Fibroblast of the aortic adventitia (primary cell): ENCODE data around the gene HSPD1. TPM values are rescaled to one million over a fixed set of nuclear protein-coding genes. Genes with fewer than 3 reads are reported as not detected.

Experiments
- DNase-seq: peaks from one replicate; pipeline ENCODE4 v3.0.0-alpha.2; 2010; ENCODE audit warnings: low read depth
- H3K4me3 ChIP-seq: 2 replicates; pipeline ENCODE4 v1.5.1; 2011; ENCODE audit warnings: low read depth, mild to moderate bottlenecking, control low read depth, low read length, moderate library complexity
- CTCF ChIP-seq: IDR thresholded peaks from 2 replicates; pipeline ENCODE4 v1.5.1; 2011; ENCODE audit warnings: mild to moderate bottlenecking, low read length, control low read depth, inconsistent platforms; ENCODE audit not compliant: insufficient read depth
- small RNA-seq: library from RNA; depleted of rRNA; stranded (forward); fragments of <200 nt; gene quantifications from one replicate; pipeline ENCODE3, GENCODE V24; 2012
- total RNA-seq: library from RNA; depleted of rRNA; stranded (reverse); fragments of >200 nt; gene quantifications from 2 replicates; pipeline ENCODE4 v1.2.3, GENCODE V29; 2012; ENCODE audit warnings: low replicate concordance

HSPD1 gene
- total RNA-seq, 1 donor = 158 TPM

- no peak overlapping the region for H3K4me3 ChIP-seq
- DNase-seq = no peak
- no peak for TF ChIP-seq CTCF
Measured at GRCh38 chr2:197446844-197447243, 52.8 kb downstream of the HSPD1 start.

GRCh38 chr2:197445746-197446145 is 53.9 kb downstream of the HSPD1 start:
- H3K4me3 ChIP-seq = no peak overlapping the region
- DNase-seq = no peak
- no peak for TF ChIP-seq CTCF

- DNase-seq = no peak
- TF ChIP-seq CTCF = no peak
- H3K4me3 ChIP-seq = no peak overlapping the region
Measured at GRCh38 chr2:197442857-197443256, 56.8 kb downstream of the HSPD1 start.

- no peak overlapping the region for H3K4me3 ChIP-seq
- no peak for TF ChIP-seq CTCF
- DNase-seq = no peak
Measured at GRCh38 chr2:197437380-197437779, 62.3 kb downstream of the HSPD1 start.

Small RNA genes within 50 kb of the gene (small RNA-seq; reads per million reads assigned to genes)
- gene AC020550.1 (not detected), gene RNU6-1029P (not detected)

Other genes with a start within 250 kb of the HSPD1 start
- gene ANKRD44, start 189.1 kb downstream of the HSPD1 start, total RNA-seq = 2.5 and 29.2 TPM in 2 replicates
- gene SF3B1, start 64.8 kb downstream of the HSPD1 start, total RNA-seq = 243 and 314 TPM in 2 replicates
- 34.6 and 56.6 TPM in 2 replicates for gene COQ10B, start 46.3 kb downstream of the HSPD1 start, total RNA-seq
- gene HSPE1, start 539 bp upstream of the HSPD1 start, total RNA-seq = 66.3 and 98.5 TPM in 2 replicates
- gene MOB4, start 16.2 kb upstream of the HSPD1 start, total RNA-seq = 37.1 and 44.2 TPM in 2 replicates
- 6.4 and 16.4 TPM in 2 replicates for gene RFTN2, start 175.7 kb upstream of the HSPD1 start, total RNA-seq
- gene MARS2, start 205.5 kb upstream of the HSPD1 start, total RNA-seq = 1.6 and 3.5 TPM in 2 replicates